GM18909 (cell line): ENCODE data around the gene ATP9A.
"Not testable (repeated sequence)": the region's sequence is repeated elsewhere in the genome, so short reads cannot be mapped to it uniquely, and the experiment has no call there.

Source experiments
- ATAC-seq: cut with Tn5 transposase; IDR thresholded peaks from one replicate; pipeline ENCODE4 v1.9.1; 2021; ENCODE audit warnings: mild to moderate bottlenecking; ENCODE audit not compliant: unreplicated experiment, poor library complexity

Gene ATP9A

GRCh38 chr20:51758978-51759544 lies 9.1 kb downstream of the ATP9A start:
- no peak for ATAC-seq

- no peak for ATAC-seq
Measured at GRCh38 chr20:51757226-51757625, 11.0 kb downstream of the ATP9A start.

- no peak for ATAC-seq
Measured at GRCh38 chr20:51756653-51757052, 11.5 kb downstream of the ATP9A start.

DNA sequence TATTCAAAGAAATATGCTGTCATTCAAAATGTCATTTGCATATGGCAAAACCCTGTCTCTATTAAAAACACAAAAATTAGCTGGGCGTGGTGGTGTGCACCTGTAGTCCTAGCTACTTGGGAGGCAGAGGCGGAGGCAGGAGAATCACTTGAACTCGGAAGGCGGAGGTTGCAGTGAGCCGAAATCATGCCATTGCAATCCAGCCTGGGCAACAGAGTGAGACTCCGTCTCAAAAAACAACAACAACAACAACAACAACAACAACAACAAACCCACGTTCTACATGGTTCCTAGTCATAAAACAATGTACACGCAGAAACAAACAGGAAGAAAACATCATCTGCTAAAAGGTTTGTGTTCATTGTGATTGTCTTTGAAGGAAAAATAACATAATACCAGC lies 15.0 kb downstream of the ATP9A start:
- not testable (repeated sequence) for ATAC-seq

- ATAC-seq, result no peak
Measured at GRCh38 chr20:51752343-51752951, 15.7 kb downstream of the ATP9A start.

DNA sequence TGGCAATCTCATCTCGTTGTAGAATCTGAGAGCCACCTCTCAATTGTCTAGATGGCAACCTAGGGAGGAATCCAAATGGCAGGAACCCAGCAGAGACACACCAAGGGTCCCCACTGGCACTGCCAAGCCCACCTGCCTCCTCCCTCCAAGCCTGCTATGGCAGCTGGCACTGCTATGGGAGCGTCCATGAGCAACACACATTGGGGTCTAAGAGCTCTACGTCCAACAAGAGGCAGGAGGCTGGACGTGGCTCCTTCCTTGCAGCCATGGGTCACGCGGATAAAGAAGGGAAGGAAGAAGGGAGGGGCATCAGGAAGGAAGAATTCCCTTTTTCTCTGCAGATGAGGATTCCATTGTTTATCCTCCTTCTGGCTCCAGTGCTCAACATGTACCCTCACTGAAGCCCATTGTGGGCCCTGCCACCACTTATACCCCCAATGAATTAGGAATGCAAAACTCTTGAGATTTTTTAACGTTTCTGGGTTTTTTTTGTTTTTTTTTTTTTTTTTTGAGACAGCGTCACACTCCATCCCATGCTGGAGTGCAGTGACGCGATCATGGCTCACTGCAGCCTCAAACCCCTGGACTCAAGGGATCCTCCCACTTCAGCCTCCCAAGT lies 17.3 kb downstream of the ATP9A start:
- ATAC-seq, result no peak

- no peak for ATAC-seq
Measured at GRCh38 chr20:51750037-51750769, 18.0 kb downstream of the ATP9A start.

DNA sequence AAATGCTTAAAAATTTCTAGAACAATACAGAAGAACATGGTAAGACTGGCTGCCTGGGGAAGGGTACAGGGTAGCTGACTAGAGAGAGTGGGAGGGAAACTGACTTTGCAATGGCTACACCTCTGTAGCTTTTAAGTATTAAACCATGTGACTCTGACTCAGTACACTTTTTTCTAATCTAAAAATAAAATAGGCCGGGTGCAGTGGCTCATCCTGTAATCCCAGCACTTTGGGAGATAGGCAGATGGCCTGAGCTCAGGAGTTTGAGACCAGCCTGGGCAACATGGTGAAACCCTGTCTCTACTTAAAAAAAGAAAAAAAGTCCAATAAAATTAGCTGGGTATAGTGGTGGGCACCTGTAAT lies 18.5 kb downstream of the ATP9A start:
- ATAC-seq, result no peak

DNA sequence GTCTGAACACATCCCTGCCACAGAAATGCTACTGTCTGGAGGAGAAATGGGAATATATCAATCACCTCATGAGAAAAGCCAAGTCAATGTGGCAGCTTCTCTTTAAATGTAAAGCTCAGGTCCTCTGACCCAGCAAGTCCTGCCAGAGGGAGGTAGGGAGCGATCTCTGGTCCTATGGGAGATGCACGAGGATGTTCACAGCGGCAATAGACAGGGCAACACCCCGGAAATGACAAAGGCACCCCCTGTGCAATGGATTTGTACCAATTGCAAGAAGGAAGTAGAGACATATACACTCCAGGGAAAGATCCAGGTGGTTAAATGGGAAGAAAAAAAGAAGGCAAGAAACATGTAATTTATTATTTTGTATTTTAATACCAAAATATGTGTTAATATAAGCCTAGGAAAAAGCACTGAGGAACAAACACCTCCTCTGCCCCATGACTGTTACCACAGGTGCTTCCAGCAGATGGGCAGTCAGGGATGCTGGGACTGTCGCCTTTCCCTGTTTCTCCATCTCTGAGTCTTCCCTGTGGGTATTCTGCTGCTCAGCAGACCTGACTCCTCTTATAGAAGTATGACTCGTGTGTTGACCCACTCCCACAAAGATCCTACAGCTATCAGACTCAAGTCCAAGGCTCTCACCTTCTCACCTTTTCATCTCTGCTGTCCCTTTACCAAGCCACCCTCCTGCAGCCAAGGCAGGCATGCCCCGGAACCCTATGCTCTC lies 20.8 kb downstream of the ATP9A start:
- ATAC-seq, result no peak

- ATAC-seq, result no peak
Measured at GRCh38 chr20:51745804-51746203, 22.4 kb downstream of the ATP9A start.

DNA sequence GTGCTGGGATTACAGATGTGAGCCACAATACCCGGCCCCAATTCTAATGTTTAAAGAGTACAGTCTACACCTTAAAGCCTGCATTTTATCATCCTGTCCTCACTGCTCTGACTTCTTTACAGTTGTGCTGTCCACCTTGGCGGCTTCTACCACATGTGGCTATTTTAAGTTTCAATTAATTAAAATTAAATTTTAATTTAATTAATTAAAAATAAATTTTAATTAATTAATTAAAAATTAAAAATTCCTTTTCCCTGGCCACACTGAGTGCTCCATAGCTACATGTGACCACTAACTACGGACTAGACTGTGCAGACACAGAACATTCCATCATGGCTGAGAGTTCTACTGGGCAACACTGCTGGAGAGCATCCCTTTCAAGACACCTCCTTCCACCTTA lies 27.4 kb downstream of the ATP9A start:
- ATAC-seq, result no peak

DNA sequence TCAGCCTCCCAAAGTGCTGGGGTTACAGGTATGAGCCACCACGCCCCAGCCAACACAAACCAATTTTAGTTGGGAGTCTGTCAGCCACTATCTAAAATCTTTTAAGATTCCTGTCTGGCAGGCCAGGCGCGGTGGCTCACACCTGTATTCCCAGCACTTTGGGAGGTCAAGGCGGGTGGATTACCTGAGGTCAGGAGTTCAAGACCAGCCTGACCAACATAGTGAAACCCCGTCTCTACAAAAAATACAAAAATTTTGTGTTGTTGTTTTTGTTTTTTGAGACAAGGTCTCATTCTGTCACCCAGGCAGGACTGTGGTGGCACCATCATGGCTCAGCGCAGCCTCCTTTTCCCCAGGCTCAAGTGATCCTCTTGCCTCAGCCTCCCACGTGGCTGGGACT lies 27.9 kb downstream of the ATP9A start:
- not testable (repeated sequence) for ATAC-seq

DNA sequence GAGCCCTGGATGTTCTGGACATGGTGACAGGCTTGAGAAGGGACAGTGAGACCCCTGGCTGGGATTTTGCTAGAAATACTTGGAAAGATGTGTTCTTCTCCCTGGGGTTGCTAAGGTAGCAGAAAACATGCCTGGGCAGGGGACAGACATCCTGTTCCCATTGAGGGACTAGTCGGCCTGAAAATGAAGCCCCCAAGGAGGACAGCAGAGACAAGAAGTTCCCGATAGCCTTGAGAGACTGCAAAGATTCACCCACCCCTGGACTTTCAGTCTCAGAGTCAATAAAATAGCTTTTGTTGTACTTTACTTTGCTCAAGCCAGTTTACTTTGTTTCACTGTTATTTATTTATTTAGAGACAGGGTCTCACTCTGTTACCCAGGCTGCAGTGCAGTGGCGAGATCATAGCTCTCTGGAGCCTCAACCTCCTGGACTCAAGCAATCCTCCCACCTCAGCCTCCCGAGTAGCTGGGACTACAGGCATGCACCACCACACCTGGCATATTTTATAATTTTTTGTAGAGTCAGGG lies 28.4 kb downstream of the ATP9A start:
- ATAC-seq, result no peak

DNA sequence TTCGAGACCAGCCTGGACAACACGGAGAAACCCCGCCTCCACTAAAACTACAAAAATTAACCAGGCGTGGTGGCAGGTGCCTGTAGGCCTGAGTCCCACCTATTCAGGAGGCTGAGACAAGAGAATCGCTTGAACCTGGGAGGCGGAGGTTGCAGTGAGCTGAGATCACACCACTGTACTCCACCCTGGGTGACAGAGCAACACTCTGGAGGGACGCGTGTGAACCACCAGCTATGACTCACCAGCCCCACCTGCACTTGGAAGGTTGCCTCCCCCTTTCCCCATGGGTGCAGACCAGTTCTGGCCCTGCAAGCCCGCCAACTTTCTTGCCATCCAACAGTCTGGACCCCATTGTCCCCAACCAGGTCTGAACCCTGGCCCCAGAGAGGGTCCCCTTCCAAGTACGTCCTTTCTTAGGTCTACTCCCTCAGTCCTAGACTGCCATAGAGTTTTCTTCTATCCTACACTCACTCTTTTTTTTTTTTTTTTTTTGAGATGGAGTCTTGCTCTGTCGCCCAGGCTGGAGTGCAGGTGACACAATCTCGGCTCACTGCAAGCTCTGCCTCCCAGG lies 29.2 kb downstream of the ATP9A start:
- no peak for ATAC-seq

DNA sequence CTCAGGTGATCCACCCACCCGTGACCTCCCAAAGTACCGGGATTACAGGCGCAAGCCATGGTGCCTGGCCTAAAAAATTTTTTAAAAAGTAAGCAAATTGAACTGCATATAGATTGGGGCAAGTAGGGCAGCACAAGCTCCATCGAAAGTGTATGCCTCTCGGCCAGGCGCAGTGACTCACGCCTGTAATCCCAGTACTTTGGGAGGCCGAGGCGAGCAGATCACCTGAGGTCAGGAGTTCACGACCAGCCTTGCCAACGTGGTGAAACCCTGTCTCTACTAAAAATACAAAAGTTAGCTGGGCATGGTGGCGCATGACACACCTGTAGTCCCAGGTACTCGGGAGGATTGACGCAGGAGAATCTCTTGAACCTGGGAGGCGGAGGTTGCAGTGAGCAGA lies 29.9 kb downstream of the ATP9A start:
- ATAC-seq, result not testable (repeated sequence)

- ATAC-seq, result no peak
Measured at GRCh38 chr20:51736947-51737346, 31.2 kb downstream of the ATP9A start.

- no peak for ATAC-seq
Measured at GRCh38 chr20:51735728-51736600, 32.2 kb downstream of the ATP9A start.

DNA sequence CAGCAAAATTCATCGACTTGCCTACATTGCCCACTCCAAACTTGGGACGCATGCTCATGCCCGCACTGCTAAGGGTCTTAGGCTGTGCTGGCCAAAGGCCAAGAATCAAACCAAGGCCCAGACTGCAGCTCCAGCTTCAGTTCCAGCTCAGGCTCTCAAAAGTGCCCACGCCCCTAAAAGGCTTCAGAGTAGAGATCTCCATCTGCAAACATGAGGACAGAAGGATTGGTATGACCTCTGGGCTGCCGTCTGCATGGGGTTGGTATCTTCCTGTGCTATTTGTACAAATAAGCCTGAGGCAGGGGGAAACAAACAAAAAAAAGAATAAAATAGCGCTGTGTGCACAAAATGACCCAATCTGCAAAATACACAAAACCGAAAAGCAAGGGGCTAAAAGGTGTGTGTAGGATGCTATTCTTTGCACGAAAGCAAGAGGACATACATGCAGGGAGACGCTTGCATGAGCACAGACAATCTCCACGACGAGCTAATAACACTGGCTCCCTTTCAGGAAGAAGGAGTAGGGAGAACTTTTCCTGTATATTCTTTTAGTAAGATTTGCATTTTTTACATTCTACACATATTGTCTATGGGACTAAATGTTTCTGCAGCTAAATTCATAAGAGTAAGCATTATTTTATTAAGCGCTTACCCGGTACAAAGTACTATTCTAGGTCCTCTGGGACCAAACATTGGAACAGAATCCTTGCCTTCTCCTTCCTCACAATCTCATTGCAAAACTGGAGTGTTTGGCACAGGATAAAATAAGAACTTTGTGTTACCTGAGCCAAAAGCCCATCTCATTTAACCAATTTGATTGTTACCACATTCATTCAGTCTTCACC lies 33.1 kb downstream of the ATP9A start:
- no peak for ATAC-seq
